C4-2B (cell line): ENCODE measurements around the gene ZBTB1.

ENCODE experiments used
- ZFX ChIP-seq: fragments of 450-650 bp; IDR thresholded peaks from 2 replicates; pipeline ENCODE4 v1.6.1; 2017
- TF ChIP-seq, protein P1 (sequence below): fragments of 450-650 bp; conservative IDR thresholded peaks from 2 replicates; pipeline ENCODE4 v1.5.1; 2017; ENCODE audit warnings: mild to moderate bottlenecking

DNA sequence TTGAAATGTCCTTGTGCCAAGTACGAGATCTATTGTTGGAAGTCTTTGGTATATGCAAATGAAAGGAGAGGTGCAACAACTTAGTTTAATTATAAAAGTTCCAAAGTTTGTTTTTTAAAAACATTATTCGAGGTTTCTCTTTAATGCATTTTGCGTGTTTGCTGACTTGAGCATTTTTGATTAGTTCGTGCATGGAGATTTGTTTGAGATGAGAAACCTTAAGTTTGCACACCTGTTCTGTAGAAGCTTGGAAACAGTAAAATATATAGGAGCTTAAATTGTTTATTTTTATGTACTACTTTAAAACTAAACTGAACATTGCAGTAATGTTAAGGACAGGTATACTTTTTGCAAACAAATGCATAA, 38.2 kb downstream of the ZBTB1 start:
- TF ChIP-seq, protein P1, sequence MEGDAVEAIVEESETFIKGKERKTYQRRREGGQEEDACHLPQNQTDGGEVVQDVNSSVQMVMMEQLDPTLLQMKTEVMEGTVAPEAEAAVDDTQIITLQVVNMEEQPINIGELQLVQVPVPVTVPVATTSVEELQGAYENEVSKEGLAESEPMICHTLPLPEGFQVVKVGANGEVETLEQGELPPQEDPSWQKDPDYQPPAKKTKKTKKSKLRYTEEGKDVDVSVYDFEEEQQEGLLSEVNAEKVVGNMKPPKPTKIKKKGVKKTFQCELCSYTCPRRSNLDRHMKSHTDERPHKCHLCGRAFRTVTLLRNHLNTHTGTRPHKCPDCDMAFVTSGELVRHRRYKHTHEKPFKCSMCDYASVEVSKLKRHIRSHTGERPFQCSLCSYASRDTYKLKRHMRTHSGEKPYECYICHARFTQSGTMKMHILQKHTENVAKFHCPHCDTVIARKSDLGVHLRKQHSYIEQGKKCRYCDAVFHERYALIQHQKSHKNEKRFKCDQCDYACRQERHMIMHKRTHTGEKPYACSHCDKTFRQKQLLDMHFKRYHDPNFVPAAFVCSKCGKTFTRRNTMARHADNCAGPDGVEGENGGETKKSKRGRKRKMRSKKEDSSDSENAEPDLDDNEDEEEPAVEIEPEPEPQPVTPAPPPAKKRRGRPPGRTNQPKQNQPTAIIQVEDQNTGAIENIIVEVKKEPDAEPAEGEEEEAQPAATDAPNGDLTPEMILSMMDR: no peak
- no peak for TF ChIP-seq ZFX
